Renal cortex interstitium (tissue), 15 donors: ENCODE measurements around the gene RASSF9. TPM values are rescaled to one million over a fixed set of nuclear protein-coding genes. Genes with fewer than 3 reads are reported as not detected.

Experiments used
- DNase-seq, 11 donors: peaks; one replicate each; pipeline ENCODE4 v3.0.0-alpha.2; 2013; ENCODE audit warnings: low read depth in 9 of 11, low spot score in 4 of 11; ENCODE audit errors: extremely low read depth in 1 of 11
- long read RNA-seq, 16 experiments: transcript quantifications; one replicate each; lab custom pipeline, GENCODE V29; 2026
- polyA plus RNA-seq, 3 donors: library from polyadenylated mRNA; unstranded; fragments of 120-200 nt; gene quantifications; one replicate each; pipeline ENCODE4 v1.2.1, GENCODE V29; 2013; ENCODE audit not compliant: insufficient read length in 3 of 3

Gene RASSF9
- polyA plus RNA-seq = 10 to 100 TPM; 13.0 to 15.3 (median 13.3) TPM
- long read RNA-seq, donor 1, full-length matches to known transcripts = 5 of 5 reads
- long read RNA-seq, donor 1, partial matches to known transcripts = 0 of 5 reads
- long read RNA-seq, donor 1, other reads (novel, unspliced or antisense) = 0 of 5 reads
- long read RNA-seq, donor 2, full-length matches to known transcripts = 3 of 3 reads
- long read RNA-seq, donor 2, partial matches to known transcripts = 0 of 3 reads
- long read RNA-seq, donor 2, other reads (novel, unspliced or antisense) = 0 of 3 reads
- long read RNA-seq, donor 3, full-length matches to known transcripts = 6 of 6 reads
- long read RNA-seq, donor 3, partial matches to known transcripts = 0 of 6 reads
- long read RNA-seq, donor 3, other reads (novel, unspliced or antisense) = 0 of 6 reads
- long read RNA-seq, donor 4, full-length matches to known transcripts = 5 of 5 reads
- long read RNA-seq, donor 4, partial matches to known transcripts = 0 of 5 reads
- long read RNA-seq, donor 4, other reads (novel, unspliced or antisense) = 0 of 5 reads
- long read RNA-seq, donor 5 = 0 reads
- long read RNA-seq, donor 6, full-length matches to known transcripts = 11 of 11 reads
- long read RNA-seq, donor 6, partial matches to known transcripts = 0 of 11 reads
- long read RNA-seq, donor 6, other reads (novel, unspliced or antisense) = 0 of 11 reads
- long read RNA-seq, donor 7, full-length matches to known transcripts = 11 of 11 reads
- long read RNA-seq, donor 7, partial matches to known transcripts = 0 of 11 reads
- long read RNA-seq, donor 7, other reads (novel, unspliced or antisense) = 0 of 11 reads
- long read RNA-seq, donor 8, full-length matches to known transcripts = 12 of 12 reads
- long read RNA-seq, donor 8, partial matches to known transcripts = 0 of 12 reads
- long read RNA-seq, donor 8, other reads (novel, unspliced or antisense) = 0 of 12 reads
- long read RNA-seq, donor 9, full-length matches to known transcripts = 3 of 3 reads
- long read RNA-seq, donor 9, partial matches to known transcripts = 0 of 3 reads
- long read RNA-seq, donor 9, other reads (novel, unspliced or antisense) = 0 of 3 reads
- long read RNA-seq, donor 10, full-length matches to known transcripts = 7 of 7 reads
- long read RNA-seq, donor 10, partial matches to known transcripts = 0 of 7 reads
- long read RNA-seq, donor 10, other reads (novel, unspliced or antisense) = 0 of 7 reads
- long read RNA-seq, donor 11, full-length matches to known transcripts = 7 of 7 reads
- long read RNA-seq, donor 11, partial matches to known transcripts = 0 of 7 reads
- long read RNA-seq, donor 11, other reads (novel, unspliced or antisense) = 0 of 7 reads
- long read RNA-seq, donor 12, full-length matches to known transcripts = 5 of 5 reads
- long read RNA-seq, donor 12, partial matches to known transcripts = 0 of 5 reads
- long read RNA-seq, donor 12, other reads (novel, unspliced or antisense) = 0 of 5 reads
- long read RNA-seq, donor 13 = 0 reads
- long read RNA-seq, donor 14, full-length matches to known transcripts = 5 of 5 reads
- long read RNA-seq, donor 14, partial matches to known transcripts = 0 of 5 reads
- long read RNA-seq, donor 14, other reads (novel, unspliced or antisense) = 0 of 5 reads
- long read RNA-seq, donor 15, full-length matches to known transcripts = 1 of 1 reads
- long read RNA-seq, donor 15, partial matches to known transcripts = 0 of 1 reads
- long read RNA-seq, donor 15, other reads (novel, unspliced or antisense) = 0 of 1 reads
- long read RNA-seq, donor 16, full-length matches to known transcripts = 22 of 22 reads
- long read RNA-seq, donor 16, partial matches to known transcripts = 0 of 22 reads
- long read RNA-seq, donor 16, other reads (novel, unspliced or antisense) = 0 of 22 reads

- peak in 7 of 11 donors; percentile 27 to 57 (median 44) for DNase-seq
These were observed at the start of gene RASSF9 for GRCh38 chr12:85836197-85837090. RASSF9 (minus strand) TSS chr12:85836409; CDS start chr12:85836201, 208 bp downstream.

GRCh38 chr12:85883763-85884162 lies 47.6 kb upstream of the RASSF9 start:
- no peak for DNase-seq

GRCh38 chr12:85877459-85877858 lies 41.2 kb upstream of the RASSF9 start:
- DNase-seq = no peak

- DNase-seq = no peak
These were observed 37.8 kb upstream of the RASSF9 start, which contains the start of gene NTS for GRCh38 chr12:85874031-85874461. NTS (plus strand) TSS chr12:85874295; CDS start chr12:85874404, 109 bp downstream.

GRCh38 chr12:85872497-85873091 lies 36.4 kb upstream of the RASSF9 start:
- DNase-seq = peak in 8 of 11 donors; percentile 27 to 63 (median 37)

- peak in 10 of 11 donors; percentile 33 to 75 (median 52) for DNase-seq
These were observed 31.0 kb upstream of the RASSF9 start for GRCh38 chr12:85866986-85867776.

GRCh38 chr12:85865890-85866289 lies 29.7 kb upstream of the RASSF9 start:
- no peak for DNase-seq

- no peak for DNase-seq
These were observed 20.8 kb upstream of the RASSF9 start for GRCh38 chr12:85856966-85857365.

GRCh38 chr12:85855305-85855704 lies 19.1 kb upstream of the RASSF9 start:
- no peak for DNase-seq

GRCh38 chr12:85849344-85849743 lies 13.1 kb upstream of the RASSF9 start:
- DNase-seq = no peak

- no peak for DNase-seq
These were observed 7.5 kb upstream of the RASSF9 start for GRCh38 chr12:85843606-85844310.

GRCh38 chr12:85835426-85836196 lies 598 bp downstream of the RASSF9 start:
- peak in 2 of 11 donors; percentile 12 to 48 for DNase-seq

- DNase-seq = peak in 3 of 11 donors; percentile 9 to 22 (median 20)
These were observed 1.8 kb downstream of the RASSF9 start for GRCh38 chr12:85834378-85834777.

- no peak for DNase-seq
These were observed 2.6 kb downstream of the RASSF9 start for GRCh38 chr12:85833579-85833978.
